ENCODE data around the gene PRKCH. TPM values are rescaled to one million over a fixed set of nuclear protein-coding genes. Genes with fewer than 3 reads are reported as not detected.

The PRKCH gene
- total RNA-seq, 2 experiments from 2014 or later = 0.85 to 2.3 TPM

DNA sequence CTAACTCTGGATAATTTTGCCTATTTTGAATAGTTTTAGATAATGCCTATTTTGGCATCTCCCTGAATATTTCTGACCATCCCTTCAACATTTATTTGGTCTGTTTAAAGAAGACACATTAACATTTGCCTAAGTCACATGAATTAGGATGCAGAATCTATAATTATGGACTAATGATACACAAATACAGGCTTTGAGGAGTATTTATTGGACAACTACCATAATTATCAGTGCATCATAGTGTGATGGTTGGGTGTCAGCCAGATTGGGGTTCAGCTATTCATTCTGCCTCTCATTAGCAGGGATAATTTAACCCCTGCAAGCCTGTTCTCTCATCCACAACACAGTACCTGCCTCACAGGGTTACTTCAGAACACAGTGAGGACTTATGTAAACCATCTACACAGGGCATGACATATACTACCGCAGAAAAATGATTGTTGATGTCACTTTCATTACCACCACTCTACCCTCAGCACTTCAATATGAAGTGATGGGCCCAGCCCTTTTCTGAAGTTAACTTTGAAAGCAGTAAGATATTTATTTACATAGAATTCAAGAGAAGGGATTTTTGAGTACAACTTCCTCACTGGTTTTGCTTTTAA, 14.4 kb downstream of the PRKCH start:
- no peak for DNase-seq (ENCODE audit: low spot score)
- Histone ChIP-seq H3K4me3 (ENCODE audit: low read depth, low read length, poor library complexity, severe bottlenecking) (no peak overlapping the region), H3K9me2 (ENCODE audit: insufficient read depth, low read length) (no peaks in the 10 kb centered on the region), H3K27ac (ENCODE audit: low read depth, low read length, poor library complexity, severe bottlenecking) (no peak overlapping the region), H3K4me2 (ENCODE audit: low read length) (no peak overlapping the region), H3K9me3 (ENCODE audit: low read length) (no peaks in the 10 kb centered on the region), H3K4me1 (ENCODE audit: insufficient read depth, low read length, poor library complexity, severe bottlenecking) (no peaks in the 10 kb centered on the region), H3K79me2 (ENCODE audit: insufficient read depth, low read depth, low read length) (no peaks in the 10 kb centered on the region), H2AFZ (ENCODE audit: low read length) (no peak overlapping the region), H3K36me3 (ENCODE audit: insufficient read depth, low read length) (no peaks in the 10 kb centered on the region), H4K20me1 (ENCODE audit: insufficient read depth, low read length) (no peaks in the 10 kb centered on the region)
- BruUV-seq (replicated peaks) = no TSS peak
- ChIA-PET POLR2A (interaction anchor here (0.7 kb wide), 1 partner anchor 441 kb away, joined by 3 read pairs; no protein-coding TSS in a partner anchor), CTCF (ENCODE audit: unreplicated experiment) (no interaction called here)
- no peak for TF ChIP-seq EZH2phosphoT487 (IDR thresholded peaks at IDR 0.05; ENCODE audit: borderline replicate concordance, low read depth, low read length)
- TF ChIP-seq, protein P1, sequence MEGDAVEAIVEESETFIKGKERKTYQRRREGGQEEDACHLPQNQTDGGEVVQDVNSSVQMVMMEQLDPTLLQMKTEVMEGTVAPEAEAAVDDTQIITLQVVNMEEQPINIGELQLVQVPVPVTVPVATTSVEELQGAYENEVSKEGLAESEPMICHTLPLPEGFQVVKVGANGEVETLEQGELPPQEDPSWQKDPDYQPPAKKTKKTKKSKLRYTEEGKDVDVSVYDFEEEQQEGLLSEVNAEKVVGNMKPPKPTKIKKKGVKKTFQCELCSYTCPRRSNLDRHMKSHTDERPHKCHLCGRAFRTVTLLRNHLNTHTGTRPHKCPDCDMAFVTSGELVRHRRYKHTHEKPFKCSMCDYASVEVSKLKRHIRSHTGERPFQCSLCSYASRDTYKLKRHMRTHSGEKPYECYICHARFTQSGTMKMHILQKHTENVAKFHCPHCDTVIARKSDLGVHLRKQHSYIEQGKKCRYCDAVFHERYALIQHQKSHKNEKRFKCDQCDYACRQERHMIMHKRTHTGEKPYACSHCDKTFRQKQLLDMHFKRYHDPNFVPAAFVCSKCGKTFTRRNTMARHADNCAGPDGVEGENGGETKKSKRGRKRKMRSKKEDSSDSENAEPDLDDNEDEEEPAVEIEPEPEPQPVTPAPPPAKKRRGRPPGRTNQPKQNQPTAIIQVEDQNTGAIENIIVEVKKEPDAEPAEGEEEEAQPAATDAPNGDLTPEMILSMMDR (conservative IDR thresholded peaks at IDR 0.05; ENCODE audit: low read length) = no peak
- intact Hi-C loops (cut with micrococcal nuclease; ENCODE audit: unreplicated experiment) = no loop called here

DNA sequence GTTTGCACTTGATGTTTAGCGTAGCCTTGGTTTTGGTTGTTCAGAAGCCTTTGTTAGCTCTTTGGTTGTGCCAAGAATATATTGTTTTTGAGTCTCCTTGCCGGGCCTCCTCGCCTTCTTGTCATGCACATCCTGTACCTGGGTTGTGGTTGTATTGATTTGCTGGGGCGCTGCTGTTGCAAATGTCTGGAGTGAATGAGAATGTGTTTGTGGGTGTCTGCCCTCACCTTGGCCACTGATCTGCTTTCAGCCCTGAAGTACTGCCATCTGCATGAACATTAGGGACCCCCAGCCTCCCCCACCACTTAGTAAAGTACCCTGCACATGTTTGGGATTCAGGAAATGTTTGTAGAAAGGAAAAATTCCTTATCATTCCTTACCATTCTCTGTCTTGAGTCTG, 16.5 kb downstream of the PRKCH start:
- H3K79me2 ChIP-seq (ENCODE audit: insufficient read depth, low read depth, low read length) = no peaks in the 10 kb centered on the region
- H3K4me1 ChIP-seq (ENCODE audit: insufficient read depth, low read length, poor library complexity, severe bottlenecking) = no peaks in the 10 kb centered on the region

DNA sequence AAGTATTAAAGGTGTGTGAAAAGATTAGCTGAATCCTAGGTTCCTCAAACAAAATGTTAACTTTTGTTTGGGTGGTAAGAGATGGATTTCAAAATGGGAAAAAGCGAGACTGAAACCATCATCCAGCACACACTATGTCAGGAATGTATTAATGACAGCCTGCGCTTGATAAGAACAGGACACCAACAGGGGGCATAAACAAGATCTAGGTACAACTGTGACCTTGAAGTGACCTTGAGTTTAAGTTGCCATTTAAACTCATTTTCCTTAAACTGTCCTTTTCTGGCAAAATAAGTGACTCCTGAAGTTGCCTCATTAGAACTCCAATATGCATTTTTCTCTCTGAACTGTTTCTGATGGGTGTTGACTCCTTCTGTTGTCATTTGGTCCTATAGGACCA, 17.1 kb downstream of the PRKCH start:
- H3K9me3 ChIP-seq (ENCODE audit: low read length) = no peaks in the 10 kb centered on the region
- ChIA-PET CTCF (ENCODE audit: unreplicated experiment) (no interaction called here), POLR2A (interaction anchor here (0.8 to 1.2 kb wide), 2 partner anchors 15 to 28 kb away, joined by 4 to 5 read pairs; no protein-coding TSS in a partner anchor)
- no peak for DNase-seq (ENCODE audit: low spot score)
- H3K79me2 ChIP-seq (ENCODE audit: insufficient read depth, low read depth, low read length) = no peaks in the 10 kb centered on the region
- H3K4me2 ChIP-seq (ENCODE audit: low read length) = no peak overlapping the region
- no peak overlapping the region for H3K27ac ChIP-seq (ENCODE audit: low read depth, low read length, poor library complexity, severe bottlenecking)
- no peaks in the 10 kb centered on the region for H3K9me2 ChIP-seq (ENCODE audit: insufficient read depth, low read length)
- H2AFZ ChIP-seq (ENCODE audit: low read length) = no peak overlapping the region
- no peaks in the 10 kb centered on the region for H3K4me1 ChIP-seq (ENCODE audit: insufficient read depth, low read length, poor library complexity, severe bottlenecking)
- H3K4me3 ChIP-seq (ENCODE audit: low read depth, low read length, poor library complexity, severe bottlenecking) = no peak overlapping the region
- no TSS peak for BruUV-seq (replicated peaks)
- no peaks in the 10 kb centered on the region for H3K36me3 ChIP-seq (ENCODE audit: insufficient read depth, low read length)
- TF ChIP-seq EZH2phosphoT487 (IDR thresholded peaks at IDR 0.05; ENCODE audit: borderline replicate concordance, low read depth, low read length) = no peak
- TF ChIP-seq, protein P1 (conservative IDR thresholded peaks at IDR 0.05; ENCODE audit: low read length) = no peak
- H4K20me1 ChIP-seq (ENCODE audit: insufficient read depth, low read length) = no peaks in the 10 kb centered on the region
- intact Hi-C loops (cut with micrococcal nuclease; ENCODE audit: unreplicated experiment) = no loop called here

More for the DNA sequence above, 16.5 kb downstream of the PRKCH start:
- POLR2A ChIA-PET = interaction anchor here (0.8 to 1.8 kb wide), 2 partner anchors 28 to 66 kb away, joined by 4 read pairs; no protein-coding TSS in a partner anchor
- DNase-seq (ENCODE audit: low spot score) = no peak
- H3K4me2 ChIP-seq (ENCODE audit: low read length) = no peak overlapping the region
- H3K27ac ChIP-seq (ENCODE audit: low read depth, low read length, poor library complexity, severe bottlenecking) = no peak overlapping the region
- no peak overlapping the region for H3K4me3 ChIP-seq (ENCODE audit: low read depth, low read length, poor library complexity, severe bottlenecking)
- no peaks in the 10 kb centered on the region for H3K9me2 ChIP-seq (ENCODE audit: insufficient read depth, low read length)
- no peak for TF ChIP-seq EZH2phosphoT487 (IDR thresholded peaks at IDR 0.05; ENCODE audit: borderline replicate concordance, low read depth, low read length)
- TF ChIP-seq, protein P1 (conservative IDR thresholded peaks at IDR 0.05; ENCODE audit: low read length) = no peak
- no peaks in the 10 kb centered on the region for H3K36me3 ChIP-seq (ENCODE audit: insufficient read depth, low read length)
- no peak overlapping the region for H2AFZ ChIP-seq (ENCODE audit: low read length)
- intact Hi-C loops (cut with micrococcal nuclease; ENCODE audit: unreplicated experiment) = no loop called here
- CTCF ChIA-PET (ENCODE audit: unreplicated experiment) = no interaction called here
- no peaks in the 10 kb centered on the region for H3K9me3 ChIP-seq (ENCODE audit: low read length)
- H4K20me1 ChIP-seq (ENCODE audit: insufficient read depth, low read length) = no peaks in the 10 kb centered on the region
- BruUV-seq (replicated peaks) = no TSS peak
